ENCODE measurements around the gene CALN1.
"Not testable (repeated sequence)": the region's sequence is repeated elsewhere in the genome, so short reads cannot be mapped to it uniquely, and the experiment has no call there.

Gene CALN1

DNA sequence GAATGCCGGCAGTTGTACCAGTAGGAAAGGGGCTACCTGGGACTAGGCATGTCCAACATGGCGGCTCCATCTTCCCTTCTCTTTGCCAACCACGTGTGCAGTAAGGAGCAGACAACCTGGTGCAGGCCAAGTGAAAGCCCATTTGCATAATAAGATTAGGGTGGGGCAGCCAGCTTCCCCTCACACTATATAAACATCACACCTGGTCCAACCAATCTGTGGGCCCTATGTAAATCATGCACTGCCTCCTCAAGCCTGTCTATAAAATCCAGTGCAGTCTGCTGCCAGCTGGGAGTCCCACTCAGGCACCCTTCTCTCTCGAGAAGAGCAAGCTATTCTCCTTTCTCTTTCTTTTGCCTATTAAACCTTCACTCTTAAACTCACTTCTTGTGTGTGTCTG, 429.3 kb downstream of the CALN1 start:
- DNase-seq (ENCODE audit: low read depth in 2 of 2), result no peak

DNA sequence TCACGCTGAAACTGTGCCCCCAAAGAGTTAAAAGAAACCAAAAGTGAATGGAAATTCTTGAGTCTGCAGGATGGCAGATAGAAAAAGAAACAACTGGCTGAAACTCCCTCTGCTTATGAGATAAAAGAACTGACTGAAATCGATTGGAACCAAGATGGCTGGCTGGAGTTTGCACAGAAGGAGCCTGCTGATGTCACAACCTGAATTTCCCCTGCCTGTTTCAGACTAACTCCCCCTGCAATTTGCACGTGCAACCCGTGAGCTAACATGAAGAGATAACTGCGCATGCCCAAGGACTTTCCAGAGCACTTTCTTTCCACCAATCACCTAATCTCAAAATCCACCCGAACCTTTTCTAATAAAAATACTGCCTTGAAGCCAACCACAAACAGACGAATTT, 435.5 kb downstream of the CALN1 start:
- no peak for DNase-seq (ENCODE audit: low read depth in 2 of 2)

DNA sequence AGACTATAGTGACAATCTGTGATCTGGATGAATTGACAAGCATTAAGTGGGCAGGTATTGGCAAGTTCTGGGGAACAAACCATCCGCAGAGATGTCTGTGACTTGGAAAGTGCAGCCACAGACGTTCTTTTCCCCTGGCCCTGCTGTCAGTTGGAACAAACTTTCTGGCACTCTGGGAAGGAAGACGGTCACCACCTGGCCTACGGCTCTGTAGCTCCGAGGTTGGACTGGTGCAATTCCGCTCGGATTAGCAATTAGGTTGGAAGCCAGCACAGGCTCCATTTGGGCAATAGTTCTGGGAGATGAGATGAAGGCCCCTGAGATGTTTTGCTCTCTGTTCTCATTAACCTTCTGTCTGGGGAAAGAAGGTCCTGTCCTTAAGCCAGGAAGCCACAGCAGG, 437.5 kb downstream of the CALN1 start:
- DNase-seq (ENCODE audit: low read depth in 2 of 2), result no peak

DNA sequence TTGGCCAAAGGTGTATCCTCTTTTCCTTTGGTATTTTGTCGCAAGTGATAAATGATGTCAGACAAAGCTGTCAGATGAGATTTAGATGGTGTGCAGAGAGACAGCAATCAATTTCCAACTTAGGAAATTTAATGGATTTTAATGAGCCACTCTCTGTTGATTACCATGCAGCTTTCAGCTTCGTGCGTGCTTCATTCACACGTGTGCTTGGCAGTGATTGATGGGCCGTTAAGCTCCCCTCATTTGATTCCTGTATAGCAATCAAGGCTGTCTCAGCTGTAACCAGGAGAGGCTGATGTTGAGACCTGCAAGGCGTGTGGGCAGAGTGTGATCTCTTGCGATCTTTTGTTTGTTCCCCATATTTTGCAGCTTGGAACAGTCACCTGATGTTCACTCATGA, 439.6 kb downstream of the CALN1 start:
- no peak for DNase-seq (ENCODE audit: low read depth in 2 of 2)

DNA sequence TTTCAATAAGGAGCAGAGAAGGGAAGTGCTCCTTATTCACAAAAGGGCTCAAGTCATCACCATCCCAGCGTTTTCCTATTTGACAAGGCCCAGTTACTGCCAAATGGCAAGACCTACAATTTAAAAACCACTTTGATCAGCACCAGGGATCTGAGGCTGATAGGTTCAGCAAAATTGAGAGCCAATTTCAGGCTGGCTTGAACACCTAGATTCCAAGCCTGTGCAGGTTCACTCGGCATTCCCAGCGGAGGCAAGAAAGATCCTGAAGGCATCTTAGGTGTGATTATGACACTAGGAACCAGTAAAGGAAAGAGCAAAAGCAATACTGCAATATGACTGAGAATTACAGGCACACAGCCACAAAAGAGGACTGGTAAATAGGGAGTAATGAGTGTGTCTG, 441.4 kb downstream of the CALN1 start:
- no peak for DNase-seq (ENCODE audit: low read depth in 2 of 2)

DNA sequence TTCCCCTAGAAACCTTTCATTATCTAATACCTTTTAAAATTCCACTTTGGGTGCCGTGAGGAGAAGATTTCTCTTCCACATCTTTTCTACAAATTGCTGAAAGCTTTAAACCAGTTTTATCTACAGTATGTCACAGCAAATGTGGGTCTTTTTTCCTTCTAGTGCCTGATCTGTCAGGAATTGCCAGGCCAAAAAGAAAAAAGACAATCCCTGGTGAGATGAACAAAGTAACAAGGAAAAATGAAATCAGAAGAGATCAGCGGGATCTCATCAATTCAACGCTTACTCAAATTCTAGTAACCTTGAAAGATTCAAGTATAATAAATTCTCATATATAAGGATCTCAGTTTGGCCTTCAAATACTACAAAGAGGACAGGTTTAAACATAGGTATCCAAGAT, 449.5 kb downstream of the CALN1 start:
- DNase-seq (ENCODE audit: low read depth in 2 of 2), result no peak

DNA sequence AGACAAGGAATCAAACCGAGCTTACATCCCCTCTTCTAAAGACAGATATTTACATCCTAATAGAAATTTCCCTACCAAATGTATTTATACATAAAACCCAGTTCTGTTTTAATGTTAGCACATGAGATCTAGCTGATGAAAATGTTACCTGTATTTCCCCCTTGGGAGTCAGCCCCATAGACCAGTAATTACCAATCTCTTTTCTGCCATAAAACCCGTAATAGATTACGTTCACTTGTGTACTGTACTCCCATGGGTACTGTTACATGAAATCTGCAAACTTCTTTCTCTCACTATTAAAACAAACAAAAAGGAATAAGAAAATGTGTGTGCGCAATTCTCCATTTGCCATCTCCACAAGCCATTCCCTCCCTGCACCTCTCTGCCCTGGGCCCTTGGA, 450.9 kb downstream of the CALN1 start:
- DNase-seq (ENCODE audit: low read depth in 2 of 2), result no peak

DNA sequence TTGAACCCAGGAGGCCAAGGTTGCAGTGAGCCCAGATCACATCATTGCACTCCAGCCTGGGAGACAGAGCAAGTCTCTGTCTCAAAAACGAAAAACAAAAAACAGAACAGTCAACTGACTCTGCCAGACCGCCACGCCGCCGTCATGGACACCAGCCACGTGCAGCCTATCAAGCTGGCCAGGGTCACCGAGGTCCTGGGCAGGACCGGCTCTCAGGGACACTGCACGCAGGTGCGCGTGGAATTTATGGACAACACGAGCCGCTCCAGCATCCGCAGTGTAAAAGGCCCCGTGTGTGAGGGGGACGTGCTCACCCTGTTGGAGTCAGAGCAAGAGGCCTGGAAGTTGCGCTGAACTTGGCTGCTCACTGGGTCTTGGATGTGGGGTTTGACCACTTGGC, 470.0 kb downstream of the CALN1 start:
- no peak for DNase-seq (ENCODE audit: low read depth in 2 of 2)

DNA sequence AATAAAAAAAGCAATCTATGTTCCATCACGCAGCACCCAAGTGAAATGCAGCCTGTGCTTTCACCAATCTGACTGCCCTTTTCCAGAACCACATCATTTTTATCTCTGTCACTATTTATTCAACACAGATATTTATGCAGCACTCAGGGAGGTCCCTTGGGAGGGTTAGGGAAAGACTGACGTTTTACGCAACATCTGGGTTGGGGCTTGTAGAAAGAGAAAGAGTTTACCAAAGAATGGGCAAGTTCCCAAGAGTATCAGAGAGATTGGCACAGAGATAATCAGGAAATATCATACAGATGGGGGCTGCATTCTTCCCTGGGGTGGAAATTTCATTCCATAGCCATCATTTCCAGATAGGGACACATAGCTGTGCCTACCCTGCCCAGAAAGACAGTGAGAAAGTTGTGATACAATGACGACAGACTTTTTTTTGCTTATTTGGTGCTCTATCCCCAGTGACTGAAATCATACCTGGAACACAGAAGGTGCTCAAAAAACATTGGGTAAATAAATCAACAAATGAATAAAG, 474.2 kb downstream of the CALN1 start:
- DNase-seq (ENCODE audit: low read depth in 2 of 2), result no peak

DNA sequence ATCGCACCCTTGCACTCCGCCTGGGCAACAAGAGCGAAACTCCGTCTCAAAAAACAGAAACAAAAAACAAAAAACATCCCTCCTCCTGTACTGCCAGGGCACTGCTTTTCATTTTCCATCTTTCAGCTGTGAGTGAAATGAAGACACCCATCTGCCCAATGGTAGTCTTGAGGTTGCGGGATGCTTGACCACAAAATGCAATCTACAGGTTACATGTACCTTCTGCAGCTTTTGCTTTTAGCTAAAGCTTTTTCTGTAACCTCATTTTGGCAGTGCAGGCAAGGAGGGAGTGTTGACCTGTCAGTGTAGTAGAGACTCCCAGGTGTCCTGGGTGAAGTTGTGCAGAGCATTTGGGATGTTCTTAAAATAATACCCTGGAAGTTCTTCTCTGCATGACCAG, 476.5 kb downstream of the CALN1 start:
- no peak for DNase-seq (ENCODE audit: low read depth in 2 of 2)

DNA sequence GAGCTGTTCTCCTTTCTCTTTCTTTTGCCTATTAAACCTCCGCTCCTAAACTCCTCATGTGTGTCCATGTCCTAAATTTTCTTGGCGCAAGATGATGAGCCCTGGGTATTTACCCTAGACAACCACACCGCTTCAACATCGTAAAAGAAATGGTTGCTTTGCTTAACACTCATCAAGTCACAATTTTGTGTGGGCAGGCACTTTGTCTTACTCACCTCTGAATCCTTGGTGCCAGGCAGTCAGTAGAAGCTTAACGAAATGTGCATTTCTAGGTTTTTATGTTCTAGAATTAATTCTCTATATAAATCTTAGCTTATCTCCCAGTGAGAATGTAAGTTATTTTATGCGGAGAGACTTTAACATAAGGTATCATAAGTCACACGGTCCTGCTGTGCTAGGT, 478.7 kb downstream of the CALN1 start:
- DNase-seq (ENCODE audit: low read depth in 2 of 2), result no peak

DNA sequence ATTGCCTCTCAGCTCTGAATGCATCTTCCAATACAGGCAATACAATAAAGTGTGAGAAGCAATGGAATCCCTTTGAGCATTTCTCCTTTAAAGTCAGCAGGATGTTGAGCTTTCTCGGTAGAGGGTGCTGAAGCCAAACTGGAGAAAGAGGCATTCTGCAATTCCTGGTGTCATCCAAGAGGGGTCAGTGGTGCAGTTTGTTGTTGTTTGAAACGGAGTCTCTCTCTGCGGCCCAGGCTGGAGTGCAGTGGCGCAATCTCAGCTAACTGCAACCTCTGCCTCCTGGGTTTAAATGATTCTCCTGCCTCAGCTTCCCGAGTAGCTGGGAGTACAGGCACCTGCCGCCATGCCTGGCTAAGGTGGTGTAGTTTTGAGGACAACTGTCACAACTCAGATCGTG, 486.5 kb downstream of the CALN1 start:
- DNase-seq (ENCODE audit: low read depth in 2 of 2), result no peak

DNA sequence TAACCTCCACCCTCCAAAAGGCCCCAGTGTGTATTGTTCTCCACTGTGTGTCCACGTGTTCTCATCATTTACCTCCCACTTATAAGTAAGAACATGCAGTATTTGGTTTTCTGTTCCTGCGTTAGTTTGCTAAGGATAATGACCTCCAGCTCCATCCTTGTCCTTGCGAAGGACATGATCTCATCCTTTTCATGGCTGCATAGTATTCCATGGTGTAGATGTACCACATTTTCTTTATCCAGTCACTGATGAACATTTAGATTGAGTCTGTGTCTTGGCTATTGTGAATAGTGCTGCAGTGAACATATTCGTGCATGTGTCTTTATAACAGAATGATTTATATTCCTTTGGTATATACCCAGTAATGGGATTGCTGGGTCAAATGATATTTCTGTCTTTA, 497.9 kb downstream of the CALN1 start:
- not testable (repeated sequence) for DNase-seq (ENCODE audit: low read depth in 2 of 2)

DNA sequence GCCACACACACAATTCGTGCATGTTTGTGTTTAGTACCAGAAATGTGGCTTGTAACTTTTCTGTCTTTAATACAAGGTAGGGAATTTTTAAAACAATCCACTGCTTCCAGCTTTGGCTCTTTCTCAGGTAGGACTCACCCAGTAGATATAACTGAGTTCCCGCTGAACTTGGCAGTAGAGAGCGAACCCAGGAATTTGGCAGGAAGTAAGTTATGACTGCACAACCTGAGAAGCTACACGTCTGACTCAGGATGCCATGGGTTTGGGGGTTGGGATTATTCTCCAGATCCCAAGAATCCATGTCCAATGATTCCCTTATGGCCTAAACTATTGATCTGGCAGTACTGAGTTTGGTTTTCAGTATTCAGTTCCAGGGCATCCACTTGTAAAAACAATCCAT, 499.7 kb downstream of the CALN1 start:
- DNase-seq (ENCODE audit: low read depth in 2 of 2), result no peak

DNA sequence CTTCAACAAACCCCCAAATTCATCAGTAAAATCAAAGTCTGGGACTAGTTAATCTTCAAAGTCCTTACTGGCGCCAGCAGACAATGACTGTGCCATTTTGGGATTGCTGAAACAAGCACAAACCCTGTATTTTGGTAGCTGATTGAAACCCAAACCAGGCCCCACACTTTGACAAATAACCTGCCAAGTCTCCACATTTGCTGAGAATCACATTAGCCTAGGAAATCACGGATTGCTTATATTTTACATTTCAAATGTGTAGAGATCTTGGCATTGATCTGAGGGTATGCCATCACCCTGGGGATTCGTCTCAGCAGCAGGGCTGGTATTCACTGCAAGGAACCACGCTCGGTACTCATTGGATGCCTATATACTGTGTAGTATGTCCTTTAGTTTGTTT, 501.1 kb downstream of the CALN1 start:
- no peak for DNase-seq (ENCODE audit: low read depth in 2 of 2)

DNA sequence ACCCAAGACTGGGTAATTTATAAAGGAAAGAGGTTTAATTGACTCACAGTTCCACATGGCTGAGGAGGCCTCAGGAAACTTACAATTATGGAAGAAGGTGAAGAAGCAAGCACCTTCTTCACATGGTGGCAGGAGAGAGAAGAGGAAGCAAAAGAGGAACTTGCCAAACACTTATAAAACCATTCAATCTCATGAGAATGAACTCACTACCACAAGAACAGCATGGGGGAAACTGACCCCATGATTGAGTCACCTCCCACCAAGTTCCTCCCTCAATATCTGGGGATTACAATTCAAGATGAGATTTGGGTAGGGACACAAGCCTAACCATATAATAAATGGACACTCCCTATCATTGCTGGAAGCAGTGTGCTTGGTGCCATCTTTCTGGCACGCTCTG, 506.3 kb downstream of the CALN1 start:
- DNase-seq (ENCODE audit: low read depth in 2 of 2), result no peak

DNA sequence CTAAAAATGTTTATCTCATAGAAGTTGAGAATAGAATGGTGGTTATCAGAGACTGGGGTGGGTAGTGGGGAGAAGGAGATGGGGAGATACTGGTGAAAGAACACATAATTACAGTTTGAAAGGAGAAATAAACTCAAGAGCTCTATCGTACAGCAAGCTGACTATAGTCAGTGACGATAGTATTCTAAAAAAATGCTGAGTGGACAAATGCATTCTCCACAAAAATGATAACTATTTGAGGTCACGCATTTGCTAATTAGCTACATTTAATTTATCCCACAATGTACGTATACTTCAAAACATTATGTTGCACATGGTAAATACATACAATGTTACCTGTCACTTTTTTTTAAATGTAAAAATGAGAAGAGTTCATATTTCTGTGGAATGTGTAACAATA, 507.7 kb downstream of the CALN1 start:
- DNase-seq (ENCODE audit: low read depth in 2 of 2), result no peak

DNA sequence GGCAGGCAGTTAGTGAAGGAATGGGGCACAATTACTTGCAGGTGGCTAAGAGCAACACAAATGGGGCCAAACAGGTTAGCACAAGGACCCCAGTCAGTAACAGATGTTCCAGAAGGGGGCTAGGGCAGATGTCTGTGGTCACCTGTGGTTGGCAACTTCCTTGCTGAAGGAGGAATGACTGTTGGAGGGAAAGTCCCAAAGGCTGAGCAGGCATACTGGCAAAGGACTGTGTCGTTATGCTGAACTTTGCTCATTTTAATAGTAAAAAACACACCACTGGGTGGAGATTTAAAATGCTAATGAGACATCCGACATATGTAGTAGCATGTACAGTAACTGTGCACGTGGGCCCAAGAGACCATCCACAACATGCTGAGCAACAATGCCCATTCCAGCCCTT, 511.6 kb downstream of the CALN1 start:
- DNase-seq (ENCODE audit: low read depth in 2 of 2), result no peak

DNA sequence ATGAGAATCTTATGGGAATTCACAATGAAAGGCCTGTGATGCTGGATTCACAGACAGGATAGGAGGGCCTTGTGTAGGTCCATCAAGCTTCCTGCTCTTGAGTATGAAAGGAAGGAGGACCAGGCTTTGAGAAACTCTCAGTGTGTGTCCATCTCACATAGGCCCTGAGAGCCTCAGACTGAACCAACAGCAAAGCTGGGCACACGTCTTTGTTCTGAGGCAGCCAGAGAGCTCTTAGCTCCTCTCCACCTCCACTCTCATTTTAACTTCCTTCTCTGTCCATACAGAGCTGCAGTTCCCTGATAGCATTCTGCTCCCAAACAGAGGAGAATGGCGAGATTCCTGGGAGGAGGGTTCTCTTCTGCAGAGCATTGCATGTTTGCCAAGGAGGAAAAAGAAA, 515.6 kb downstream of the CALN1 start:
- no peak for DNase-seq (ENCODE audit: low read depth in 2 of 2)

DNA sequence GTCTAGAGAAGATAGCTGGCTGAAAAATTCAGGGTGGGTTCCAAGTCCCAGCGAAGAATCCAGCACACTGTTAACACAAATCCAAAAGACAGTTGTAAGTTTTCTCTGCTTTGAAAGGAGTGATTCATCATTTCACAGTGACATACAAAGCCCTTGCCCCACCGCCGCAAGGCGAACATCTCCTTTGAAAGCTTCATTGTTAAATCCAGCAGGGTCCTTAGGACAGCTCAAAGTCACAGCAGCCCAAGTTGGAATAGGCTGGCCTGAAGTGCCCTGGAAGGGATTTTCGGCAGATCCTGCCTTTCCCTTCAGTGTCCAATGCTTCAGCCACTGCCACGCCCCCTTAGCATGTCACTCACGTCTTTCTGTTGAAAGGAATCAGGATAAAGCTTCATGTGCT, 526.1 kb downstream of the CALN1 start:
- DNase-seq (ENCODE audit: low read depth in 2 of 2), result no peak

DNA sequence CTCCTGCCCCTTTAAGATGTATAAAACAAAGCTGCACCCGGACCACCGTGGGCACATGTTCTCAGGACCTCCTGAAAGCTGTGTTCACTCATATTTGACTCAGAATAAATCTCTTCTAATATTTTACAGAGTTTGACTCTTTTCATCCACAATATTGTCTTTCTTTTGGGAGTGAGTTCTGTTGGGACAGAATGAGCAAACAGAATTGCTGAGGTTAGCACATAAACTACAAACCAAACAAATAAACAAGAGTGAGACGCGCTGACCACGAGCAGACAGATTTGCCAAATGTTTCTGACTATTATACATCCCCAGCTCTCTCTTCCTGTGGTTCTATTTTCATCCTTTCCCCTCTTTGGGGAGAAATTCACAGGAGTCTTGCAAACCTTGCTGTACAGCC, 526.7 kb downstream of the CALN1 start:
- DNase-seq (ENCODE audit: low read depth in 2 of 2), result no peak

DNA sequence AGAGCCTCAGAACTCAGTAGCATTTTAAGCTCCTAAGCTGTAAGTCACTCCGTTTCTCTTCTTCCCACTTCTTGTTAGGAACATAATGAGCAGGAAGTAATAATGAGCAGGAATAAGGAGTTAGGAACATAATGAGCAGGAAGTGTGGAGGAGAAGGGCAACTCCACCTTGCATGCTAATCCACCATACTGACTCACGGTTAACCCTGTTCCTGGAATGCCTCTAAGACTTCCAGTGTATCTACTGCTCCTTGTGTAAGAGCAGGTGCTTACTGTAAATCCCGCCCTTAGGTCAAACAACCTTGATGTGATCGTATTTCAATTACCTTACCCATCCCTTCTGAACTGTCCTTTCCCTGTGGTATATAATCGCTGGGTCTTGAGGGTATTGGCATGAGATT, 528.7 kb downstream of the CALN1 start:
- DNase-seq (ENCODE audit: low read depth in 2 of 2), result no peak

DNA sequence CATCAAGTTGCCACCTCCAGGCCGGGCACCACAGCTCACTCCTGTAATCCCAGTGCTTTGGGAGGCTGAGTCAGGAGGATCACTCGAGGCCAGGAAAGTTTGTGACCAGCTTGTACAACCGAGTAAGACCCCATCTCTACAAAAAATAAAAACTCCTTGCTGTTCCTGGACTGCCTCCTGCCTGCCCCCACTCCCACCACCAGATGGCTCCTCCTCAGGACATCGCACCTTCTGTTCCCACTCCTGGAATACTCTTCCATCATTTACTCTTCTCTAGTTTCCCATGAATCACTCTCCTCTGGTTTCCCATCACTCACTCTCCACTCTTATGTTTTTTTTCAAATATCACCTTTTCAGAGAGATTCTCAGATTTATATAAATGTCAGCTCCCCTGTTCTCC, 540.7 kb downstream of the CALN1 start:
- DNase-seq (ENCODE audit: low read depth in 2 of 2), result no peak

DNA sequence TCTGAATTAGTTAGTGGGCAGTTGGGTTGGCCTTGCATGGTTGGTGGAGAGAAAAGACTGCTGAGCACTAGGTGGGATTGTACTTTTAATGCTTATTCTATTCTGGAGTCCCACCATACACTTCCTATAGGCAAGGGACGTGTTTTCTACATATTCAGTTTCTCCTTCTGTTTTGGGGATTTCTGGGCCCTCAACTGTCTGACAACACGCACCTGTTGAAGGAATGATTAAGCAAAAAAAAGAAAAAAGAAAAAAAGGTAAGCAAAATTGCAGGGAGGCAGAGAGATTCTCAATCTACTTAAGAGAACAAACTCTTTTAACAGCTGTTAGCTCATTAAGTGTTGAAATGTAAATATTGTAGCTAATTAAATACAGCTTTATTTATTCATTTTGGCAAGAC, 541.3 kb downstream of the CALN1 start:
- no peak for DNase-seq (ENCODE audit: low read depth in 2 of 2)

DNA sequence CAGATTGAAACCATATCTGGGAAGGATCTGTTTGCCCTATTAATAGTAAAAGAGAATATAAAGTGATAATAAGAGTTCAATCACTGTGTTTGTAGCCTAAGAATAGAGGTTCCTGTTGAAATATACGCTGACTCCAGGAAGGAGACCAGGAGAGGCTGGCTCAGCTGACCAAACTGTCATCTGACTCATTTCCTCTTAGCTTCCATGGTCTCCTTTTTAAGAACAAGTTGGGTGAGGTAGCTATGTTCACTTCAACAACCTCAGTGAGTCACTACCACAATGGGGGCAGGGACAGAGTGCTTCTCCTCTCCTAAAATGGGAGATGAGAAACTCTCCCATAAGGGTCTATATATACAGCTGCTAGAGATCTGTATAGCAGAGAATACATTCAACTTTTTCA, 543.3 kb downstream of the CALN1 start:
- no peak for DNase-seq (ENCODE audit: low read depth in 2 of 2)
